H9 (cell line): ENCODE measurements around the gene TBC1D8. TPM values are rescaled to one million over a fixed set of nuclear protein-coding genes. Genes with fewer than 3 reads are reported as not detected.

Experiments
- DNase-seq: peaks from one replicate; pipeline ENCODE4 v3.0.0-alpha.2; 2017
- H2AFZ ChIP-seq: one replicate; pipeline ENCODE4 v1.6.1; 2013; ENCODE audit warnings: mild to moderate bottlenecking, low read length, control low read depth, moderate library complexity
- H2AK5ac ChIP-seq: 2 replicates; pipeline ENCODE4 v1.6.1; 2013; ENCODE audit warnings: low read length, control low read depth, mixed read lengths; ENCODE audit not compliant: insufficient read length
- H2BK120ac ChIP-seq: one replicate; pipeline ENCODE4 v1.6.1; 2013; ENCODE audit warnings: low read depth, mild to moderate bottlenecking, low read length, control low read depth, inconsistent platforms; ENCODE audit not compliant: poor library complexity, severe bottlenecking
- H2BK12ac ChIP-seq: 2 replicates; pipeline ENCODE4 v1.6.1; 2013; ENCODE audit warnings: low read length, control low read depth, mixed read lengths, low read depth; ENCODE audit not compliant: insufficient read length
- H2BK15ac ChIP-seq: 2 replicates; pipeline ENCODE4 v1.6.1; 2013; ENCODE audit warnings: low read depth, low read length, control low read depth
- H2BK20ac ChIP-seq: one replicate; pipeline ENCODE4 v1.6.1; 2013; ENCODE audit warnings: low read depth, mild to moderate bottlenecking, low read length, control low read depth, inconsistent platforms; ENCODE audit not compliant: poor library complexity, severe bottlenecking
- H2BK5ac ChIP-seq: 2 replicates; pipeline ENCODE4 v1.6.1; 2013; ENCODE audit warnings: low read length, control low read depth, mixed read lengths; ENCODE audit not compliant: insufficient read length
- H3K14ac ChIP-seq: 2 replicates; pipeline ENCODE4 v1.6.1; 2013; ENCODE audit warnings: low read length, control low read depth; ENCODE audit not compliant: insufficient read depth
- H3K18ac ChIP-seq: 2 replicates; pipeline ENCODE4 v1.6.1; 2013; ENCODE audit warnings: low read depth, mild to moderate bottlenecking, mixed read lengths, low read length, control low read depth; ENCODE audit not compliant: insufficient read length
- H3K23ac ChIP-seq: 2 replicates; pipeline ENCODE4 v1.6.1; 2013; ENCODE audit warnings: low read length, control low read depth, mixed read lengths, low read depth; ENCODE audit not compliant: insufficient read length
- H3K23me2 ChIP-seq: 2 replicates; pipeline ENCODE4 v1.6.1; 2013; ENCODE audit warnings: low read depth, mild to moderate bottlenecking, mixed read lengths, low read length, control low read depth; ENCODE audit not compliant: insufficient read length, poor library complexity, severe bottlenecking
- H3K27ac ChIP-seq: 2 replicates; pipeline ENCODE4 v1.5.1; 2013; ENCODE audit warnings: low read length, control low read depth, mixed read lengths, low read depth; ENCODE audit not compliant: insufficient read length
- H3K27me3 ChIP-seq: 2 replicates; pipeline ENCODE4 v1.6.1; 2013; ENCODE audit warnings: low read length, control low read depth, inconsistent platforms; ENCODE audit not compliant: insufficient read depth
- H3K4ac ChIP-seq: 2 replicates; pipeline ENCODE4 v1.6.1; 2013; ENCODE audit warnings: low read depth, mild to moderate bottlenecking, control low read depth, inconsistent platforms, low read length, moderate library complexity
- H3K4me1 ChIP-seq: 2 replicates; pipeline ENCODE4 v1.6.1; 2013; ENCODE audit warnings: low read length, control low read depth, inconsistent platforms; ENCODE audit not compliant: insufficient read depth
- H3K4me2 ChIP-seq: 2 replicates; pipeline ENCODE4 v1.6.1; 2013; ENCODE audit warnings: low read length, control low read depth, mixed read lengths; ENCODE audit not compliant: insufficient read length, insufficient read depth
- H3K56ac ChIP-seq: 2 replicates; pipeline ENCODE4 v1.6.1; 2013; ENCODE audit warnings: low read depth, mild to moderate bottlenecking, mixed read lengths, low read length, control low read depth; ENCODE audit not compliant: insufficient read length
- H3K79me1 ChIP-seq: 2 replicates; pipeline ENCODE4 v1.6.1; 2013; ENCODE audit warnings: low read depth, mild to moderate bottlenecking, moderate library complexity, low read length, control low read depth, inconsistent platforms; ENCODE audit not compliant: insufficient read depth, poor library complexity, severe bottlenecking
- H3K79me2 ChIP-seq: 2 replicates; pipeline ENCODE4 v1.6.1; 2013; ENCODE audit warnings: low read length, control low read depth, inconsistent platforms; ENCODE audit not compliant: insufficient read depth
- H3K9ac ChIP-seq: 2 replicates; pipeline ENCODE4 v1.6.1; 2013; ENCODE audit warnings: low read length, control low read depth, mixed read lengths; ENCODE audit not compliant: insufficient read length; ENCODE audit errors: extremely low read depth
- H3K9me3 ChIP-seq: one replicate; pipeline ENCODE4 v1.6.1; 2013; ENCODE audit warnings: low read depth, low read length, inconsistent platforms; ENCODE audit not compliant: control insufficient read depth
- H3T11ph ChIP-seq: one replicate; pipeline ENCODE4 v1.6.1; 2013; ENCODE audit warnings: mild to moderate bottlenecking, low read length, control low read depth, inconsistent platforms
- H4K20me1 ChIP-seq: one replicate; pipeline ENCODE4 v1.6.1; 2013; ENCODE audit not compliant: control insufficient read depth, insufficient read length, insufficient read depth
- H4K5ac ChIP-seq: 2 replicates; pipeline ENCODE4 v1.6.1; 2013; ENCODE audit warnings: low read depth, mild to moderate bottlenecking, mixed read lengths, low read length, control low read depth; ENCODE audit not compliant: insufficient read length
- H4K8ac ChIP-seq: replicated peaks from 2 replicates; pipeline ENCODE4 v1.6.1; 2013; ENCODE audit warnings: low read length, control low read depth, mixed read lengths, low read depth; ENCODE audit not compliant: insufficient read length
- H4K91ac ChIP-seq: 2 replicates; pipeline ENCODE4 v1.6.1; 2013; ENCODE audit warnings: low read depth, mild to moderate bottlenecking, moderate library complexity, mixed read lengths, low read length, control low read depth; ENCODE audit not compliant: insufficient read length
- H3K27ac Mint-ChIP-seq, 3 experiments: 2 replicates in 2 of 3; 3 replicates in 1 of 3; pipeline ENCODE4 v1.8.0; 2020 to 2021; ENCODE audit warnings: mixed read lengths in 3 of 3, mild to moderate bottlenecking in 1 of 3, moderate library complexity in 1 of 3
- H3K27me3 Mint-ChIP-seq: 2 replicates; pipeline ENCODE4 v1.8.0; 2021; ENCODE audit warnings: low read depth, mild to moderate bottlenecking, moderate library complexity, mixed read lengths
- H3K36me3 Mint-ChIP-seq, 3 experiments: 2 replicates in 2 of 3; 3 replicates in 1 of 3; pipeline ENCODE4 v1.8.0; 2020 to 2021; ENCODE audit warnings: low read depth in 3 of 3, mixed read lengths in 3 of 3; ENCODE audit not compliant: insufficient read depth in 1 of 3
- H3K4me1 Mint-ChIP-seq, 2 experiments: 2 replicates each; pipeline ENCODE4 v1.8.0; 2020; ENCODE audit warnings: mixed read lengths in 2 of 2
- H3K4me3 Mint-ChIP-seq, 2 experiments: 2 replicates in 1 of 2; 3 replicates in 1 of 2; pipeline ENCODE4 v1.8.0; 2020 to 2021; ENCODE audit warnings: mild to moderate bottlenecking in 2 of 2, mixed read lengths in 2 of 2, moderate library complexity in 1 of 2
- H3K9me3 Mint-ChIP-seq, 2 experiments: 2 replicates in 1 of 2; 3 replicates in 1 of 2; pipeline ENCODE4 v1.8.0; 2020; ENCODE audit warnings: mild to moderate bottlenecking in 2 of 2, mixed read lengths in 2 of 2, moderate library complexity in 1 of 2
- CTCF ChIP-seq: fragments of 200-600 bp; sonication (generic); conservative IDR thresholded peaks from 3 replicates; pipeline ENCODE4 v1.8.0; 2021; ENCODE audit warnings: antibody characterized with exemption, mild to moderate bottlenecking
- WGBS: extraction: QIAGEN DNeasy Blood & Tissue Kit; methylation state at CpG from one replicate; pipeline ENCODE4 v1.1.7; 2013; ENCODE audit warnings: missing lambda C conversion rate, low lambda C conversion rate, mixed read lengths; ENCODE audit not compliant: insufficient read length; ENCODE audit errors: extremely low coverage; 5-methylcytosine and 5-hydroxymethylcytosine counted together
- total RNA-seq: library from RNA; stranded (reverse); gene quantifications from 2 replicates; pipeline ENCODE4 v1.2.1, GENCODE V29; 2021

The TBC1D8 gene
- total RNA-seq, 1 experiment from 2014 or later: 16.6 TPM

- no peak overlapping the region for H4K8ac ChIP-seq
- H3K23me2 ChIP-seq: no peaks in the 10 kb centered on the region
- WGBS: no CpG with 5 or more reads among the region's 2 CpGs
- H3K14ac ChIP-seq: no peak overlapping the region
- H3K4ac ChIP-seq: no peak overlapping the region
- no peaks in the 10 kb centered on the region for H3K4me1 ChIP-seq
- H2BK120ac ChIP-seq: no peak overlapping the region
- H4K5ac ChIP-seq: no peak overlapping the region
- no peak overlapping the region for H2BK15ac ChIP-seq
- H2AFZ ChIP-seq: no peak overlapping the region
- no peak overlapping the region for H3K9ac ChIP-seq
- peaks cover 2% of the 10 kb centered on the region; the same call in 1 of the 2 replicates for H3K79me2 ChIP-seq
- no peaks in the 10 kb centered on the region for H3K27me3 Mint-ChIP-seq
- no peak overlapping the region for H3K4me3 Mint-ChIP-seq
- H3K9me3 Mint-ChIP-seq: no peaks in the 10 kb centered on the region
- H3K56ac ChIP-seq: no peak overlapping the region
- H3K79me1 ChIP-seq: no peaks in the 10 kb centered on the region
- peaks cover 4 to 9% of the 10 kb centered on the region in 2 experiments; a peak in 3 of 4 replicates for H3K4me1 Mint-ChIP-seq
- no peak overlapping the region for H3K4me2 ChIP-seq
- peaks cover 4 to 9% (median 7%) of the 10 kb centered on the region in 3 experiments; a peak in 5 of 7 replicates for H3K36me3 Mint-ChIP-seq
- no peaks in the 10 kb centered on the region for H4K20me1 ChIP-seq
- no peak overlapping the region for H3K18ac ChIP-seq
- no peak overlapping the region for H2AK5ac ChIP-seq
- H2BK5ac ChIP-seq: no peak overlapping the region
- no peak overlapping the region for H4K91ac ChIP-seq
- no peak overlapping the region for H3K27ac ChIP-seq
- no peak for DNase-seq
- H3K9me3 ChIP-seq: no peaks in the 10 kb centered on the region
- H3K27ac Mint-ChIP-seq: no peak overlapping the region
- H3K23ac ChIP-seq: no peak overlapping the region
- no peak overlapping the region for H2BK12ac ChIP-seq
- H3K27me3 ChIP-seq: no peaks in the 10 kb centered on the region
- no peak overlapping the region for H3T11ph ChIP-seq
- no peak overlapping the region for H2BK20ac ChIP-seq
- no peak for TF ChIP-seq CTCF
These were observed 87.1 kb downstream of the TBC1D8 start for GRCh38 chr2:101064125-101064502.
